GM21576 (cell line): Measurements from ENCODE around the gene HDAC10.
A peak's percentile ranks its signal among the peaks of the same experiment; 100 is the strongest.
"Not testable (repeated sequence)": the region's sequence is repeated elsewhere in the genome, so short reads cannot be mapped to it uniquely, and the experiment has no call there.

ENCODE experiments used
- ATAC-seq: cut with Tn5 transposase; IDR thresholded peaks from one replicate; pipeline ENCODE4 v1.9.1; 2021; ENCODE audit warnings: mild to moderate bottlenecking, moderate library complexity; ENCODE audit not compliant: unreplicated experiment

The HDAC10 gene

DNA sequence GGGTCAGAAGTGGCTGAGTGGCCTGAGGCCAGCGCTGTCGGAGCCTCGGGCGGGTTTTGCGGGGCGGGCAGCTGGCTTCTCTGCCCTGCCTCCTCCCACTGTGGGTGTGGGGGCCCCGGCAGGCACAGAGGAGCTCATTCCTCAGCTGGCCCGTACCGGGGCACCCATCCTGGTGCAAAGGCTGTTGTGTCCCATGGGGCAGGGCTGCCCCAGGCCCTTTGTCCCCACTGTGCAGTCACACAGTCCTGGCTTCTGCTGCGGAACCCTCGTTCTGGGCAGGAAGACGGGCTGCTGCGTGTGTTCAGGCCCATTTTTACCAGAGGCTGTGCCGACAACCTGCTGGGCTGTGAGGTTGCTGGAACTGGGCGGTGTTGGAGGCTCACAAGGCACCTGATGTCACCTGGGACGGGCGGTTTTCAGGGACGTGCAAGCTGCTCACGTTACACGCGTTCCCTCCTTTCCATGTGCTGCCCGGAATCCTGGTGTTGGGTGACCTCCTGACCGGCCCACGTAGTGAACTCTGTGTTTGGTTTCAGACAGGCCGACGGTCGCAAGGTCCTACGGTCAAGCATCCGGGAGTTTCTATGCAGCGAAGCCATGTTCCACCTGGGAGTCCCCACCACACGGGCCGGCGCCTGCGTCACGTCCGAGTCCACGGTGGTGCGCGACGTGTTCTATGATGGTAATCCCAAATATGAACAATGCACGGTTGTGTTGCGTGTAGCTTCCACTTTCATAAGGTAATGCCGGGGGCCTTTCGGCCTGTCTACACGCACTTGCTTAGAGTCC, 45.1 kb downstream of the HDAC10 start:
- no peak for ATAC-seq

DNA sequence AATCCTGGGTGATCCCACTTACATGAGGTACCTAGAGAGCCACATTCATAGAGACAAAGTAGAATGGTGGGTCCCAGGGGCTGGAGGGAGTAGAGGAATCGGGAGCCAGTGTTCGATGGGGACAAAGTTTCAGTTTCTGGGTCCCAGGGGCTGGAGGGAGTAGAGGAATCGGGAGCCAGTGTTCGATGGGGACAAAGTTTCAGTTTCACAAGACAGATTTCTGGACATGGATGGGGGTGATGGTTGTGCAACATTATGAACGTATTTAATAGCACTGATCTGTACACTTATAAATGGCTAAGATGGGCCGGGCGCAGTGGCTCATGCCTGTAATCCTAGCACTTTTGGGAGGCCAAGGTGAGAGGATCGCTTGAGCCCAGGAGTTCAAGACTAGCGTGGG, 46.1 kb downstream of the HDAC10 start:
- ATAC-seq = not testable (repeated sequence)

DNA sequence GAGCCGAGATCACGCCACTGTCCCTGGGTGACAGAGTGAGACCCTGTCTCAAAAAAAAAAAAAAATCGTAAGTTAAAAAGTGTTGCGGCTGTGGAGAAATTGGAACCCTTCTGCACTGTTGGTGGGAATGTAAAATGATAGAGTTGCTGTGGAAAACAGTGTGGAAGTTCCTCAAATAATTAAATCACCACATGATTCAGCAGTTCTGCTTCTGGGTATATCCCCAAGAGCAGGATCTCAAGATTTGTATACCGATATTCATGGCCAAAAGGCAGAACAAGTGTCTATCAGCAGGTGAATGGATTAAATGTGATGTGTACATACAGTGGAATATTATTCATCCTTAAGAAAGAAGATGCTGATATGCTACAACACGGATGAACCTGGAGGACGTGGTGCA, 46.5 kb downstream of the HDAC10 start:
- no peak for ATAC-seq

DNA sequence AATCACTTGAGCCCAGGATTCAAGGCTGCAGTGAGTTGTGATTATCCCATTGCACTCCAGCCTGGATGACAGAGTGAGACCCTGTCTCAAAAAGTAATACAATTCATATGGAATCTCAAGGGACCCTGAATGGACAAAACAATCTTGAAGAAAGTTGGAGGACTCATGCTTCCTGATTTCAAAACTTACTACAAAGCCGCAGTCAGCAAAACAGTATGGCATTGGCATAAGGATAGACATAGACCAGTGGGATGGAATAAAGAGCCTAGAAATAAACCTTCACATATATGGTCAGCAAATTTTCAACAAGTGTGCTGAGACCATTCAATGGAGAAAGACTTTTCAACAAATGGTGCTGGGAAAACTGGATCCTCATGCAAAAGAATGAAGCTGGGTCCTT, 47.8 kb downstream of the HDAC10 start:
- ATAC-seq = no peak

DNA sequence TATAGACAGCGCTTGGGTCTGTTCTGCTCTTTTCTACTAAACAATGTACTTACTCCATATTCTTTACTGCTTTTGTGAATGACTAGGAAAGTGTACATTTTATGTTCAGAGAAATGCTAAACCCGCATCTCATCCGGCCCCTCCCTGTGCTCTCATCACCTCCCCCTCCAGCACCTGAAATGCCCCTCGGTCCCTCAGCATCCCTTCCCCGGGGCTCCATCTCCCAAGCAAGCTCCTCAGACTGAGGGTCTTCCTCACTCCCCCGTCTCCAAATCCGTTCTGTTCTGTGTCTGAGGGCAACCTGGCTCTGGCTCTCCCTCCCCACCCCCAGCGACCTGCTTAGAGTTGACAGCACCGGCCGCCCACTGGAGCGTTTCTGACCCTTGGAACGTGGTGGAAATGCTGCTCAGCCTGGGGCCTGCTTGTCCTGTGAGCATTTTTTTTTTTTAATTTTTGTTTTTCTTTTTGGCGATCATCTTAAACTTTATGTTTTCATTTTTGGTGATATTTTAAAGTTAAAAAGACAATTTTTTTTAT, 48.9 kb downstream of the HDAC10 start:
- no peak for ATAC-seq

DNA sequence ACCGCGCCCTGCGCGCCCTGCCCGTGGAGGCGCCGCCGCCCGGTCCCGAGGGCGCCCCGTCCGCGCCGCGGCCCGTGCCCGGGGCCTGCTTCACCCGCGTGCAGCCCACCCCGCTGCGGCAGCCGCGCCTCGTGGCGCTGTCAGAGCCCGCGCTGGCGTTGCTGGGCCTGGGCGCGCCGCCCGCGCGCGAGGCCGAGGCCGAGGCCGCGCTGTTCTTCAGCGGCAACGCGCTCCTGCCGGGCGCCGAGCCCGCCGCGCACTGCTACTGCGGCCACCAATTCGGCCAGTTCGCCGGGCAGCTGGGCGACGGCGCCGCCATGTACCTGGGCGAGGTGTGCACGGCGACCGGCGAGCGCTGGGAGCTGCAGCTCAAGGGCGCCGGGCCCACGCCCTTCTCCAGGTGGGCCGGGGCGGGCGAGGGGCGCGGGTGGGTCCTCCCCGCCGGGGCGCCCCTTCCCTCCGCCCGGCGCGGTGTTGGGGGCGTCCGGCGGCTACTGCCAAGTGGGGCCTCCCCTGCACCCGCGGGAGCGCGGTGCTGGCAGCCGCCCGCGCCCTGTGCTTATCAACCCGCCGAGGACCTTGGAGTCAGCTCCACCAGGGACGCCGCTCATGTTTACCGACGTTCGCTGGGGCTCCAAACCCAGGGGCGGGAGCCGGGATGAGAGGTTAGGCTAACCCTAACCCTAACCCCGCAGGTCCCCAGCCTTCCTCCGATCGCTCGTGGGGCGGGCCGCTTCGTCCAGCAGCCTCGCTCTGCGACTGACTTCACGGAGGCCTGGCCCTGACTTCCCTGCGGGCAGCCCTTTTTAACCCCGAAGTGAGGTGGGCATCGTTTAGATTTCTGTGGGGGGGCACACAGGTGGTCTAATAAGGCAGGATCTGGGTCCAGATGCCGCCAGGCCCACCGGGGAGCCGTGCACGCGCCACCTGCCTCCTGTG, 49.6 kb downstream of the HDAC10 start:
- peak; percentile 12 for ATAC-seq

DNA sequence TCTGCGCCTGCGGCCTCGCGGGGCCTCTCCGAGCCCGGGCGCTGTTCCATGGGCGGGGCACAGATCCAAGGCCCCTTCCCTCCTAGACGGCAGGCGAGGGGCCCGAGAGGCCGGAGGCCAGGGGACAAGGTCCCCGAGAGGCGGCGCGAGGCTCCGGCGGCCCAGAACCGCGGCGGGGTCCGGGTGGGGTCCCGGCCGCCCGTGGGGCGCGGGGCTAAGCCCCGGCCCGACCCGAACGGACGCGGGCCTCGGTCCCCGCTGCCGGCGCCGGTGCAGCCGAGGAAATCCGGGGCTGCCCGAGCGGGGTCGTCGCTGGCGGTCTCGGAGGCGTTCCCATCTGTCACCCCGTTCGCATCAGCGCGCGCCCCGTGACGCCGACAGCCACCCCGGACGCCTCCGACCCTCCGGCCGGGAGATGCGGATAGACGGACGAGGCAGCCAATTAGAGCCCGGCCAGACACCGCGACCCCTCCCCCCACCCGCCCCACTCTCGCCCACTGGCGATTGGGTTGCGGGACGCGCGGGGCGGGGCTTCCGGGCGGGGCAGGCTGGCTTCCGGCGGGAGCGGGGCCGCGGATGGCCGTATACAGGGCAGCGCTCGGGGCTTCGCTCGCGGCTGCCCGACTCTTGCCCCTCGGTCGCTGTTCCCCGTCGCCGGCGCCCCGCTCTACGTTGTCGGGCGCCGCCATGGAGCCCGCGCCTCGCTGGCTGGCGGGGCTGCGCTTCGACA, 50.4 kb downstream of the HDAC10 start, which contains the start of gene SELENOO:
SELENOO (plus strand) TSS at position 551 of the 730 bp plus-strand sequence; CDS start at position 577, 26 bp downstream.
- ATAC-seq = peak; percentile 64

DNA sequence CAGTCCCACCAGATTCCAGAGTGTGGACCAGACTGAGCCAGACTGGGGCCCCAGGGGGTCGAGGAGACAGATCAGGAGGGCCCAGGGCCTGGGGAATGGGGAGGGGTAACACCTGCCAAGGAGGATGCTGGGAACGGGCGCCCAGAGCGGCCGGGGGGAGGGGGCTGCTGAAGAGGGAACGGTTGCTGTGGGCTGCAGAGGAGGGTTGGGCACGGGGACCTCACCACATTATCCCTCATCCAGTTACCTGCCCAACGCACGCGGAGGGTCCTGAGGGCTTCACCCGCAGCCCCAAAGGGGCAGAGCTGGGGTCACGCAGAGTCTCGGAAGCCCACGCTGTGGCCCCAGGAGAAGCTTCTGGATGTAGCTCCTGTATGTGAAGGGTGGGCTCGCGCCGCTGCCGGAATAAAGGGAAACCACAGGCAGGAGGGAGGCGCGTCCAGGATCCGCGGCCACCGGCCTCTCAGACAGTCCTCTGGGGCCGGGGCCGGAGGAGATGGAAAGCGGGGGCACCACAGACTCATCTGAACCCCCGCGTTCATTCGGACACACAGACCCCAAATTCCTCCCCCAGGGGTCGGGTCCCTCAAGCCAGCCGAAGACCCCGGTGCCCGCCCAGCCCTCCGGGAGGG, 51.1 kb downstream of the HDAC10 start:
- no peak for ATAC-seq

DNA sequence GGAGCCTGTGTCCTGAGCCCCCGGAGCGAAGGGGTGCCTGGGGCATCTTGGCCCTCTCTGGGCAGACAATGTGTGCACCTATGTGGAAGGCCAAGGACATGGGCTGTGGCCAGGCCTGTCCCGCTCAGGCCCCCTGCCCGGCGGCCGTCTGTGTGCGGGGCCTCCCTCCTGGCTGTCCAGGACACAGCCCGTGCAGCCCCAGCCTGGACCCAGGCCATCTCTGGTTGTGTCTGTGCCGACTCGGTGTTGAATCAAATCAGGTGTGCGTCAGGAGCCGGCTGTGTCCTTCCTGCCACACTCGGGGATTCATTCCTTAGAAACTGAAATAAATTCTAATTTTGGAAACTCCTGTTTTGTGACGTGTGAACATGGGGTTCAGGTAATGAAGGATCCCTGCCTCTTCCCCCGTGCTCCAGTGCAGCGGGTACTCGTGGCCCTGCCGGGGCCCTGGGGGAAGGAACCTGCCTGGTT, 51.8 kb downstream of the HDAC10 start:
- no peak for ATAC-seq

DNA sequence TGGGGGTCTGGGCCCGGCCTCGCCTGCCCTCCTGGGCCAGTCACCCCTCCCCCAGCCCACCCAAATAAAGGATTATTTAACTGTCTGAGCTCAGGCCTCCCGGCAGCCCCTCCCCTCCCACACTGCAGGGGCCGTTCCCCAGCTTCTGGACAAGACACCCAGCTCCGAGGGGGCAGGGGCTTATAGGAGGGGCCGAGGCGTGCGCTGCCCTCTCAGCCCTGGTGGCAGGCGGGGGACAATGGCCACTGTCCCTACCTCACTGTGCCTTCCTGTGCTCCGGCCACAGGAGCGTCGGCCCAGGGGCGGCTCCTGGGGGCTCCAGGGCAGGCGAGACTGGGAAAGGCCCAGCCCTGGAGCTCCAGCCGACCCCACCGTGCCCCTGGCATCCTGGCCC, 52.4 kb downstream of the HDAC10 start:
- ATAC-seq = no peak

DNA sequence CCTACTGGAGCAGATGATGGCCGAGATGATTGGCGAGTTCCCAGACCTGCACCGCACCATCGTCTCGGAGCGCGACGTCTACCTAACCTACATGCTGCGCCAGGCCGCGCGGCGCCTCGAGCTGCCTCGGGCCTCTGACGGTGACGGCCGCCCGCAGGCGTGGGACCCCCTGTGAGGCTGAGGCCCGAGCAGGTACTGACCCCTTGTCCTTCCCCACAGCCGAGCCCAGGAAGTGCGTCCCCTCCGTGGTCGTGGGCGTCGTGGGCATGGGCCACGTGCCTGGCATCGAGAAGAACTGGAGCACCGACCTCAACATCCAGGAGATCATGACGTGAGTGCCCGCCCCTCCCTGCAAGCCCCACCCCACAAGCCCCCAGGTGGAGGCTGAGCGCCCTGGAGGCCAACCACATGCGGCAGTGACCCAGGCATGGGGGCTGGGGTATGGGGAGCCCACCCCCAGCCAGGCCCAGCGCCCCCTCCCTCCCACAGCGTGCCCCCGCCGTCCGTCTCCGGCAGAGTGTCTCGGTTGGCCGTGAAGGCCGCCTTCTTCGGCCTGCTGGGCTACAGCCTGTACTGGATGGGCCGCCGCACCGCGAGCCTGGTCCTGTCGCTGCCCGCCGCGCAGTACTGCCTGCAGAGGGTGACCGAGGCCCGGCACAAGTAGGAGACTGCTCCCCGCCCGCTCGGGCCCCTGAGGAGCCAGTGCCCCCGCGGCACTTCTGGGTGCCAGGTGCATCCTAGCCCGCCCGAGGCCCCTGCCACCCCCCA, 53.0 kb downstream of the HDAC10 start:
- no peak for ATAC-seq

DNA sequence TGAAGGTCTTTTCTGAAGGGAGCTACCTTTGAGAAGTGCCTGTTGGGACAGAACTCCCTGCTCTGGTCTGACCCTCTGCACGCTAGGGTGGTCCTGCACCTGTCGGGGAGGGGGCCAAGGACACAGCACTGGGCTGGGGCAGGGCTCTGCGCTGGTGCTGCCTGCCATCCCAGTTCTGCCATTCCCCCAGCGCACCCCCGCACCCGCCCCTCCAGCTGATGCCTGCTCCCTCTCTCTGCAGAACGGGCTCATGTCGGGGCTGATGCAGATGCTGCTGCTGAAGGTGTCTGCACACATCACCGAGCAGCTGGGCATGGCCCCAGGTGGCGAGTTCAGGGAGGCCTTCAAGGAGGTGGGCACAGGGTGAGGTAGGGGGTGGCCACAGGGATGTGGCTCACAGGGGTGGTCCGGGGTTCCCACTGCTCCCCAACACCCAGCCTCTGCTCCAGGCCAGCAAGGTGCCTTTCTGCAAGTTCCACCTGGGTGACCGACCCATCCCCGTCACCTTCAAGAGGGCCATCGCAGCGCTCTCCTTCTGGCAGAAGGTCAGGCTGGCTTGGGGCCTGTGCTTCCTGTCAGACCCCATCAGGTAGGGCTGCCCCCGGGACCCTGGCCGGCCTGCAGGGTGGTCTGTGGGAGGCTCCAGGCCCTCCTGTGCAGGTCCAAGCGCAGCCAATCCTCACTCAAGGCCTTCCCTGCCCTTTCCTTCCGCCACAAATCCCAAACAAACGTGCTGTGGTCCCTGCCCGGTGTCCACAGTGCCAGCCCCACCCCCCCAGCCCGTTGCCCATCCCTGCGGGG, 53.9 kb downstream of the HDAC10 start:
- no peak for ATAC-seq

DNA sequence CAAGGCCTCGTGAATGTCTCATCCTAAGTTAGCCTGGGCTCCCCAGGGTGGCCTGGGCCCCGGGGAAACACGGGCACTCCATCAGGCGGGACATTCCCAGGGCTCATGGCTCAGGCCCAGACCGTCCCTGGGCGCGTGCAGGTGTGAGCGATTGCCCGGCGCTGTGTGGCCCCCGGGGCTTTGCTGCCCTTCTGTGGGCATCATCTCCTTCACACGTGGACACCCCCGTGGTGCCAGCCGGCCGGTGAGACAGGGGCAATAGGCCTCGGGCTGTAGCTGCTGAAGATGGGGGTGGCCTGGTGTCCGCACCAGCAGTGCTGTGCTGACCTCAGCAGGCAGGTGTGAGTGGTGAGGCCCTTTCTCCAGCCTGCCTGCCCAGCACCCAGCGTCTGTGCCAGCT, 54.8 kb downstream of the HDAC10 start:
- no peak for ATAC-seq
